Gastrocnemius medialis (tissue), 4 donors: Measurements from ENCODE around the gene WDFY2.

Experiments used
- POLR2A ChIP-seq, 2 donors: fragments of 450-650 bp; IDR thresholded peaks; one replicate each; pipeline ENCODE4 v1.6.1; 2017; ENCODE audit warnings: antibody characterized with exemption in 2 of 2, mild to moderate bottlenecking in 2 of 2, moderate library complexity in 2 of 2
- TF ChIP-seq, protein P1 (sequence below), 5 experiments: fragments of 450-650 bp in 3 of 5; fragments of 200-600 bp in 2 of 5; sonication (generic) in 2 of 5; IDR thresholded peaks in 4 of 5; conservative IDR thresholded peaks in 1 of 5; 1 replicate in 4 of 5; 2 replicates in 1 of 5; pipeline ENCODE4 v1.5.1; 2016 to 2019; ENCODE audit warnings: antibody characterized with exemption in 5 of 5, mild to moderate bottlenecking in 3 of 5, moderate library complexity in 3 of 5

DNA sequence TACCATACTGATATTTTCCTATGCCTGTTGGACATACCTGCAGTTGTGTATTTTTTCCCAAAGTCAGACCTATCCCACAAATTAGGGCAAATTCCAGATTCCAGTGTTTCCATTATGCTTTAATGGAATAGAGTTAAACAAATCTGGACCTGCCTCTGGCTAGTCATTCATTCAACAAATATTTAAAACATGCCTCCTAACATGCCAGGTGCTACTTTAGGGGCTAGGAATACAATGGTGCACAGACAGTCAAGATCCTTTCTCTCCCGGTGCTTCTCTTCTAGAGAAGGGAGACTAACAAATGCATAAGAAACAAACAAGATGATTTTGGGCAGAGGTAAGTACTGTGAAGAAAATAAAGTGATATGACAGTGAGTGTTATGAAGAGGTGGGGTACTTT is 7.5 kb upstream of the WDFY2 start:
- no peak for TF ChIP-seq POLR2A (IDR thresholded peaks at IDR 0.05)
- TF ChIP-seq, protein P1, sequence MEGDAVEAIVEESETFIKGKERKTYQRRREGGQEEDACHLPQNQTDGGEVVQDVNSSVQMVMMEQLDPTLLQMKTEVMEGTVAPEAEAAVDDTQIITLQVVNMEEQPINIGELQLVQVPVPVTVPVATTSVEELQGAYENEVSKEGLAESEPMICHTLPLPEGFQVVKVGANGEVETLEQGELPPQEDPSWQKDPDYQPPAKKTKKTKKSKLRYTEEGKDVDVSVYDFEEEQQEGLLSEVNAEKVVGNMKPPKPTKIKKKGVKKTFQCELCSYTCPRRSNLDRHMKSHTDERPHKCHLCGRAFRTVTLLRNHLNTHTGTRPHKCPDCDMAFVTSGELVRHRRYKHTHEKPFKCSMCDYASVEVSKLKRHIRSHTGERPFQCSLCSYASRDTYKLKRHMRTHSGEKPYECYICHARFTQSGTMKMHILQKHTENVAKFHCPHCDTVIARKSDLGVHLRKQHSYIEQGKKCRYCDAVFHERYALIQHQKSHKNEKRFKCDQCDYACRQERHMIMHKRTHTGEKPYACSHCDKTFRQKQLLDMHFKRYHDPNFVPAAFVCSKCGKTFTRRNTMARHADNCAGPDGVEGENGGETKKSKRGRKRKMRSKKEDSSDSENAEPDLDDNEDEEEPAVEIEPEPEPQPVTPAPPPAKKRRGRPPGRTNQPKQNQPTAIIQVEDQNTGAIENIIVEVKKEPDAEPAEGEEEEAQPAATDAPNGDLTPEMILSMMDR (IDR thresholded peaks at IDR 0.05 in 4 of 5, conservative IDR thresholded peaks at IDR 0.05 in 1 of 5) = no peak
